ENCODE measurements around the gene SWI5. TPM values are rescaled to one million over a fixed set of nuclear protein-coding genes. Genes with fewer than 3 reads are reported as not detected.

SWI5 gene
- total and polyA plus RNA-seq, 2 donors (not counting 1 experiment from before 2014, with no cell fraction given) = 35.7 to 46.7 TPM

- Histone ChIP-seq H3K27me3 (ENCODE audit: control insufficient read depth, insufficient read depth, low read length) (no peaks in the 10 kb centered on the region), H3K4me2 (ENCODE audit: extremely low read depth, insufficient read depth, low read length) (no peak overlapping the region), H2AFZ (ENCODE audit: low read length) (no peak overlapping the region), H3K79me2 (ENCODE audit: control insufficient read depth, insufficient read depth, low read length) (peaks cover 2% of the 10 kb centered on the region), H3K27ac (ENCODE audit: insufficient read depth, low read length) (no peak overlapping the region), H3K4me3 (replicated peaks in 1 of 4; ENCODE audit: control extremely low read depth in 1 of 4, insufficient read depth in 1 of 4, low read depth in 3 of 4, low read length in 4 of 4) (no peak overlapping the region), H3K9me3 (ENCODE audit: control insufficient read depth, insufficient read depth, low read depth, low read length) (no peaks in the 10 kb centered on the region), H4K20me1 (ENCODE audit: control insufficient read depth, extremely low read depth, insufficient read depth, low read length) (no peaks in the 10 kb centered on the region), H3K4me1 (ENCODE audit: control insufficient read depth, extremely low read depth, insufficient read depth, low read length) (no peaks in the 10 kb centered on the region), H3K36me3 (ENCODE audit: control insufficient read depth, insufficient read depth, low read length) (peaks cover 8% of the 10 kb centered on the region), H3K9ac (ENCODE audit: insufficient read depth, low read length) (no peak overlapping the region)
- TF ChIP-seq CTCF (conservative IDR thresholded peaks at IDR 0.05 in 1 of 2, IDR thresholded peaks at IDR 0.05 in 1 of 2; ENCODE audit: low read depth in 1 of 2, low read length in 2 of 2) (no peak), EZH2 (IDR thresholded peaks at IDR 0.05; ENCODE audit: low read length, missing control alignments) (no peak)
- DNase-seq (ENCODE audit: low read depth in 2 of 2) = peak in 1 of 2 donors; percentile 81
Observed at GRCh38 chr9:128282500-128282899, 6.4 kb downstream of the SWI5 start.

- peaks cover 11% of the 10 kb centered on the region for H3K36me3 ChIP-seq (ENCODE audit: control insufficient read depth, insufficient read depth, low read length)
- H3K4me2 ChIP-seq (ENCODE audit: extremely low read depth, insufficient read depth, low read length) = no peak overlapping the region
- no peak overlapping the region for H3K27ac ChIP-seq (ENCODE audit: insufficient read depth, low read length)
- H3K4me1 ChIP-seq (ENCODE audit: control insufficient read depth, extremely low read depth, insufficient read depth, low read length) = no peaks in the 10 kb centered on the region
- TF ChIP-seq EZH2 (IDR thresholded peaks at IDR 0.05; ENCODE audit: low read length, missing control alignments) (no peak), CTCF (conservative IDR thresholded peaks at IDR 0.05 in 1 of 2, IDR thresholded peaks at IDR 0.05 in 1 of 2; ENCODE audit: low read depth in 1 of 2, low read length in 2 of 2) (no peak)
- no peaks in the 10 kb centered on the region for H4K20me1 ChIP-seq (ENCODE audit: control insufficient read depth, extremely low read depth, insufficient read depth, low read length)
- DNase-seq (ENCODE audit: low read depth in 2 of 2) = no peak
- no peak overlapping the region for H3K4me3 ChIP-seq (replicated peaks in 1 of 4; ENCODE audit: control extremely low read depth in 1 of 4, insufficient read depth in 1 of 4, low read depth in 3 of 4, low read length in 4 of 4)
- no peak overlapping the region for H2AFZ ChIP-seq (ENCODE audit: low read length)
- H3K9ac ChIP-seq (ENCODE audit: insufficient read depth, low read length) = no peak overlapping the region
- no peaks in the 10 kb centered on the region for H3K9me3 ChIP-seq (ENCODE audit: control insufficient read depth, insufficient read depth, low read depth, low read length)
- no peaks in the 10 kb centered on the region for H3K79me2 ChIP-seq (ENCODE audit: control insufficient read depth, insufficient read depth, low read length)
- no peaks in the 10 kb centered on the region for H3K27me3 ChIP-seq (ENCODE audit: control insufficient read depth, insufficient read depth, low read length)
Observed at GRCh38 chr9:128285033-128285784, 9.1 kb downstream of the SWI5 start.

DNA sequence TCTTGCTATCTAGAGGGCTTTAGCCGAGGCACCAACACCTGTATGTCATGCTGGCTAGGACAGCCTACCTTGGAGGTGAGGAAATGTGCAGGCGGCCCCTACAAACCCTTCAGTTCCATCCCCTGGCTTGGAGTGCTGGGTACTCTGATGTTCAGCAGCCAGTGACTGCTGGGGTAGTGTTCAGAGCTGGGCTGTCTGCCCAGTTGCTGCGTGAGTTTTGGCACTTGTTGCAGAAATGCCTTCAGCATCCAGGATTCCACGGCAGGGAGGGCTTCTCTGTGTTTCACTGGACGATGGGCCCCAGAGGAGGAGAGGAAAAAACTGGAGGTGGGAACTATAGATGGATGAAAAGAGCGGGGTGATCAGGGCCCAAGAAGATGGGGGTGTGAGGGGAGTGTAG, 10.4 kb downstream of the SWI5 start:
- TF ChIP-seq CTCF (conservative IDR thresholded peaks at IDR 0.05 in 1 of 2, IDR thresholded peaks at IDR 0.05 in 1 of 2; ENCODE audit: low read depth in 1 of 2, low read length in 2 of 2) (no peak), EZH2 (IDR thresholded peaks at IDR 0.05; ENCODE audit: low read length, missing control alignments) (no peak)
- H3K4me2 ChIP-seq (ENCODE audit: extremely low read depth, insufficient read depth, low read length) = no peak overlapping the region
- no peaks in the 10 kb centered on the region for H3K27me3 ChIP-seq (ENCODE audit: control insufficient read depth, insufficient read depth, low read length)
- H3K79me2 ChIP-seq (ENCODE audit: control insufficient read depth, insufficient read depth, low read length) = no peaks in the 10 kb centered on the region
- H4K20me1 ChIP-seq (ENCODE audit: control insufficient read depth, extremely low read depth, insufficient read depth, low read length) = no peaks in the 10 kb centered on the region
- no peak overlapping the region for H3K27ac ChIP-seq (ENCODE audit: insufficient read depth, low read length)
- no peak overlapping the region for H3K9ac ChIP-seq (ENCODE audit: insufficient read depth, low read length)
- DNase-seq (ENCODE audit: low read depth in 2 of 2) = peak; percentile 60 to 67
- H3K4me3 ChIP-seq (replicated peaks in 1 of 4; ENCODE audit: control extremely low read depth in 1 of 4, insufficient read depth in 1 of 4, low read depth in 3 of 4, low read length in 4 of 4) = no peak overlapping the region
- H3K4me1 ChIP-seq (ENCODE audit: control insufficient read depth, extremely low read depth, insufficient read depth, low read length) = no peaks in the 10 kb centered on the region
- H3K9me3 ChIP-seq (ENCODE audit: control insufficient read depth, insufficient read depth, low read depth, low read length) = no peaks in the 10 kb centered on the region
- H2AFZ ChIP-seq (ENCODE audit: low read length) = no peak overlapping the region
- peaks cover 11% of the 10 kb centered on the region for H3K36me3 ChIP-seq (ENCODE audit: control insufficient read depth, insufficient read depth, low read length)
